Loucy (cell line): ENCODE data around the gene CDKN1A.

ENCODE experiments used
- CTCF ChIP-seq: fragments of 200-600 bp; sonication (generic); conservative IDR thresholded peaks from 2 replicates; pipeline ENCODE4 v1.5.1; 2014; ENCODE audit warnings: mild to moderate bottlenecking, antibody characterized with exemption, low read length
- EZH2phosphoT487 ChIP-seq: fragments of 200-600 bp; IDR thresholded peaks from 2 replicates; pipeline ENCODE4 v1.6.1; 2018; ENCODE audit warnings: antibody characterized with exemption, mild to moderate bottlenecking, moderate library complexity, borderline replicate concordance

DNA sequence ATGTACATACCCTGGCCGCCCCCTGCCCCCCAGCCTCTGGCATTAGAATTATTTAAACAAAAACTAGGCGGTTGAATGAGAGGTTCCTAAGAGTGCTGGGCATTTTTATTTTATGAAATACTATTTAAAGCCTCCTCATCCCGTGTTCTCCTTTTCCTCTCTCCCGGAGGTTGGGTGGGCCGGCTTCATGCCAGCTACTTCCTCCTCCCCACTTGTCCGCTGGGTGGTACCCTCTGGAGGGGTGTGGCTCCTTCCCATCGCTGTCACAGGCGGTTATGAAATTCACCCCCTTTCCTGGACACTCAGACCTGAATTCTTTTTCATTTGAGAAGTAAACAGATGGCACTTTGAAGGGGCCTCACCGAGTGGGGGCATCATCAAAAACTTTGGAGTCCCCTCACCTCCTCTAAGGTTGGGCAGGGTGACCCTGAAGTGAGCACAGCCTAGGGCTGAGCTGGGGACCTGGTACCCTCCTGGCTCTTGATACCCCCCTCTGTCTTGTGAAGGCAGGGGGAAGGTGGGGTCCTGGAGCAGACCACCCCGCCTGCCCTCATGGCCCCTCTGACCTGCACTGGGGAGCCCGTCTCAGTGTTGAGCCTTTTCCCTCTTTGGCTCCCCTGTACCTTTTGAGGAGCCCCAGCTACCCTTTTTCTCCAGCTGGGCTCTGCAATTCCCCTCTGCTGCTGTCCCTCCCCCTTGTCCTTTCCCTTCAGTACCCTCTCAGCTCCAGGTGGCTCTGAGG lies 7.6 kb downstream of the CDKN1A start:
- TF ChIP-seq CTCF (no peak), EZH2phosphoT487 (no peak)
